ENCODE data around the gene KRTAP10-10.
"Not testable (repeated sequence)": the region's sequence is repeated elsewhere in the genome, so short reads cannot be mapped to it uniquely, and the experiment has no call there.

Gene KRTAP10-10

DNA sequence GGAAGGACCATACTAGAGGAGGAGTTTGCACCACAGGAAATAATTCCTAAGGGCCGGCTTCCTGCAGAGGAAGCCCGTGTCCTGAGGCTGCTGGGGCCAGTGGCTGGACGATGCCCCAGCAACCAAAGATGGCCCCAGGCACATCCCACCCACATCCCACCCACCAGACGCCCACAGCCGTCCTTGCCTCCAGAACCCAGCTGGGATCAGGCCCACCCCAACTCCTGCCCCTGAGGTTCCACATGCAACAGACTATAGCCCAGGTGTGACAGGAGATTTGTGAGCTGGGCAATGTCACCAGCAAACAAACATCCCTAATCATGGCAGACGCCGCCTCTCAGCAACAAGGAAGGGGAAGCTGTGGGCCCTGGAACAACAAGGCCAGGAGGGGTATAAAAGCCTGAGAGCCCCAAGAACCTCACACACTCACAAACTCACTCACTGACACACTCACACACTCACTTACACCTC, 10.4 kb upstream of the KRTAP10-10 start, which contains the start of gene KRTAP10-9:
KRTAP10-9 (plus strand) TSS at position 421 of the 471 bp plus-strand sequence. CDS start 79 bp downstream, outside the sequence.
- DNase-seq (ENCODE audit: low spot score): no peak

GRCh38 chr21:44627181-44627822, 9.9 kb upstream of the KRTAP10-10 start:
- not testable (repeated sequence) for DNase-seq (ENCODE audit: low spot score)

DNA sequence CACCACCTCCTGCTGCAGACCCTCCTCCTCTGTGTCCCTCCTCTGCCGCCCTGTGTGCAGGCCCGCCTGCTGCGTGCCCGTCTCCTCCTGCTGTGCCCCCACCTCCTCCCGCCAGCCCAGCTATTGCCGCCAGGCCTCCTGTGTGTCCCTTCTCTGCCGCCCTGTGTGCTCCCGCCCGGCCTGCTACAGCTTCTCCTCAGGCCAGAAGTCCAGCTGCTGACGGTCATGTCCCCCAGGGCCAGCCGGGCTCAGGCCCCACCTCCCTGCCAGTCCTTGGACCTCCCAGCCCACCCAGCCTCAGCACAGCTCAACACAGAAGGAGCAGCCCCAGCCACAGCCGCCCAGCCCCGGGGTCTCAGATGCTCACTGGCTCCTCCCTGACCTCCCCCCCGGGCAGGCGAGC, 9.3 kb upstream of the KRTAP10-10 start:
- not testable (repeated sequence) for DNase-seq (ENCODE audit: low spot score)

DNA sequence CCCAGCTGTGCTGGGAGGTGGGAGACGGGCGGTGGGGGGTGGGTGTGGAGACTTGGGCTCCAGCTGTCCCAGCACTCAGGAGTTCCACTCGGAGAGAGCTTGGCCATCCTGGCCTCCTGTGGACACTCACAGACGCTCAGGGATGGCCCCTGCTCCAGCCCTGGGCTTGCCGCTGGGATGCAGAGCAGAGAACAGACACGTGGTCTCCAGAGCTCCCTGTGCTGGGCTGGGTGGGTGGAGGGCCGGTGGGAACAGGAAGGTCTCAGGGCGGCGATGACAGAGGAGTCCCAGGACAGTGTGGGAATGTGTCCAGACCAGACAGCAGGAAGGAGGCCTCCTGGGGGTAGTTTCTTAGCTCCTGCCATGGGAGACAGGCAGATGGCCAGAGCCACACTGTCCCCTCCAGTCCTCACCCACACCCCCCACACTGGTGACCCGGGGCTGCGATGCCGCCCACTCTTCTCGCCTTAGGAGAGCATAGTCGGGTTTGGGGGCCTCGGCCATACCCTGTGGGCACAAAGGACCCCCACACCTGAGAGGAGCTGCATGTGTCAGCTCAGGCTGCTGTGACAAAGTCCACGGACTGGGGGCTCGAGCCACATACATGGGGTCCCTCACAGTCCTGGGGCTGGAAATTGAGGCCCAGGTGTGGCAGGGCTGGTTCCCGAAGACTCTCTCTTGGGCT, 8.3 kb upstream of the KRTAP10-10 start:
- no peak for DNase-seq (ENCODE audit: low spot score)

- DNase-seq (ENCODE audit: low spot score): no peak
Observed at GRCh38 chr21:44630440-44630839, 6.7 kb upstream of the KRTAP10-10 start.

GRCh38 chr21:44632067-44632466, 5.1 kb upstream of the KRTAP10-10 start:
- DNase-seq (ENCODE audit: low spot score): peak; percentile 16

GRCh38 chr21:44636209-44637017, 743 bp upstream of the KRTAP10-10 start:
- no peak for DNase-seq (ENCODE audit: low spot score)

DNA sequence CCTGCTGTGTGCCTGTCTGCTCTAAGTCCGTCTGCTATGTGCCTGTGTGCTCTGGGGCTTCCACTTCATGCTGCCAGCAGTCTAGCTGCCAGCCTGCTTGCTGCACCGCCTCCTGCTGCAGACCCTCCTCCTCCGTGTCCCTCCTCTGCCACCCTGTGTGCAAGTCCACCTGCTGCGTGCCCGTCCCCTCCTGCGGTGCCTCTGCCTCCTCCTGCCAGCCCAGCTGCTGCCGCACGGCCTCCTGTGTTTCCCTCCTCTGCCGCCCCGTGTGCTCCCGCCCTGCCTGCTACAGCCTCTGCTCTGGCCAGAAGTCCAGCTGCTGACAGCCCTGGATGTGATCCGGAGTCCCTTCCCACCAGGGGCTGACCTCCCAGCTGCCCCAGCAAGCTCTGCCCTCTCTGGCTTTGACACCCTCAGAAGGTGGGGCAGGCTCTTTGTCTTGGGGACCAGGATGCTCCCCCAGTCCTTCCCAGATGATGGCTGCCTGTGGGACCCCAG, 744 bp downstream of the KRTAP10-10 start:
- not testable (repeated sequence) for DNase-seq (ENCODE audit: low spot score)

DNA sequence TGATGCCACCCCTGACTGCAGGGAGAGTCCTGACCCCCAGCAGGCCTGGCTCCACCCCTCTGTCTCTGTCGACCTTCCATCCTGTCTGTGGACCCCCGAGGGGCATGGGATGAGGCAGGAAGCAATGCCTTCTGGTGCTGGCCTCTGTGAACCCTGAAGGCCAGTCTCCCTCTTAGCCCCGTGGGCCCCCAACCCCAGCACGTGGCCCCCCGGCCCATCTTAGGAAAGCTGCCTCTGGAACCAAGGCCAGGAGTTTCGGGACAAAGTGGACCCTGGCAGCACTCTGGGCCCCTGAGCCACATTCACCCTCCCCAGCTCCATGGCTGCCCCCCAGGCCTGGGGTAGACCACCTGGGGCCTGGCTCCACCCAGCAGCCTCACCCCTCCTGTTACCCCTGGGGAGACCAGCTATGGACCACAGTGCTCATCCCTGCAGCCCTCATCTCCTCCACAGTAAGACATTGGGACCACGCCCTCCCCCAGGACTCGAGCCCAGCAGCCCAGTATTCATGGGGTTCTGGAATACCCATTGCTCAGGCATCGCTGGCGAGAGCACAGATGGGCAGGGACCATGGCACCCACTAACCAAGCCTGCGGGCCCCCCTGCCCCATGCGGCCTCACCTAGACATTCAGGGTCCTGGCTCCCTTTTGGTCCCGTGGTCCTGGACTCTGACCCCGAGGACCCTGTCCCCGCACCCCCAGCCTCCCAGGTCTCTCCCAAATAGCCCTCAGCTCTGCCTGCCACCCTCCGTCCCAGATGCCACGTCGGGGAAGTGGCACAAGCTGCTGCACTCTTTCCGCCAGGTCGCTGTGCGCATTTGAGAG, 1.6 kb downstream of the KRTAP10-10 start:
- DNase-seq (ENCODE audit: low spot score): not testable (repeated sequence)

DNA sequence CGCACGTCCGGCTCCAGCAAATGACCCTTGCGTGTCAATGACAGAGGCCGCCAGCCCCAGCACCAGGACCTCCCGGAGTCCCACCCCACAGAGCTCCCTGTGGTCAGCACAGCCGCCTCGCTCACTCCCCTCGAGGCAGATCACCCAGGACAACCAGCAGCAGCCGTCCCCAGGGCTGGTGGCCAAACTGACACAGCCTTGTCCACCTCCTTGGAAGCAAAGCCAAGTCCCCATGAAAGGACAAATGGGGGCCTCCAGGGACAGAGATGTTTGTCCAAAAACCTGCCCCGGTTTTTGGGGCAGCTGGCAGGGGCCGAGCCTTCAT, 2.1 kb downstream of the KRTAP10-10 start:
- no peak for DNase-seq (ENCODE audit: low spot score)

DNA sequence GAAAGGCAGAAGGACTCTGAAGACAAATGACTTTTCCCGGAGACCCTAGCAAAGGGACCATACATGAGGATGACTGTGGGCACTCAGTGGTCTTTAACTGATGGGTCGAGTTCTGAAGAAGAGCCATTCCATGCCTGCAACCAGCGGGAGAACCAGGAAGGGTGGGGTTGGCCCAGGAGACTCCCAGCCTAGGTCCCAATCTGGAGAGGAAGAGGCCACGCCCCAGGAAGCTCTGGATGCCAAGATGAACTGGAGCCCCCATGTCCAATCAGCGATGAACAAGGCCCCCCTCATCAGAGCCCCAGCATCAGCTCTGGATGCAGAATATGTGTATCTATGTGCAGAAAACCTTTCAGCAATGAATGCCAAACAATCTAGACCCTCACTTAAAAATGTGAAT, 3.6 kb downstream of the KRTAP10-10 start:
- DNase-seq (ENCODE audit: low spot score): no peak

DNA sequence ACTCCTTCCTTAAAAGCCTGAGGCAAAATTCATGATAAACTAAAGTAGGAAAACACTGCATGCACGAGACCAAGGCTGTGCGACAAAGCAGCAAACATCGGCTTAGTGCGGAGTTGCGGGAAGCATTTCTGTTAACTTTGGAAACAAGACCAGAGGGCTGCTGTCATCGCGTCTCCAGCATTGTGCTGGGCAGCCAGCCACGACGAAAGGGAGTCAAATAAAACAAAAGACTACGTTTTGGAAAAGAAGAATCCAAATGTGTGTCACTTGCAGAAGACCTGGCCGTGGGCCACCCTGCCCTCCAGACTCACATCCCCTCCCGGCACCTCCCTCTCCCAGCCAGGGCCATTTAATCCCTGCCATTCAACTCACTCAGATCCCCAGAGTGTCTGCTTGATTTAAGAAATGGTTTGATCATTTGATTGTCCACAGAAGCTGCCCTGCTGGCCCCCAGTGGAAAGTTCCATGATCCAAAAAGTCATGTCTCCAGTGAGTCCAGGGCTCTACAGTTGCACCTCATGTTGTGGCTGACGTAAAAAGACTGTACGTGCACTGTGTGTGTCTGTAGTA, 6.7 kb downstream of the KRTAP10-10 start:
- DNase-seq (ENCODE audit: low spot score): no peak

DNA sequence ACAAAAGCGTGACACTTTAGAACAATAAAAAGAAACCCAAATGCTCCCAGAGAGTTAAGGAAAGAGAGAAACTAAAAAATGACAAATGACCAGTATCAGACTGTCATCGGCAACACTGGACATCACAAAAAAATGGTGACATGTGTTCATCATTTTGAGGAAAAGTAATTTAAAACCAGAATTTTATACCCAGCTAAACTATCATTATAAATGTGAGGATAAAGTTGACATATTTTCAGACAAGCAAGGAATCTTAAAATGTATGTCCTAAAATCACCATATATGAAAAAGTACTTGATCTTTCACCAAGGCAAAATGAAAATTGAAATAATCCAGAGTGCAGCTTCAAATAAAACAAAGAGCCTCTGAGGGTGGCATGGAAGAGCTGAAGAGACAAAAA, 7.7 kb downstream of the KRTAP10-10 start:
- DNase-seq (ENCODE audit: low spot score): no peak

DNA sequence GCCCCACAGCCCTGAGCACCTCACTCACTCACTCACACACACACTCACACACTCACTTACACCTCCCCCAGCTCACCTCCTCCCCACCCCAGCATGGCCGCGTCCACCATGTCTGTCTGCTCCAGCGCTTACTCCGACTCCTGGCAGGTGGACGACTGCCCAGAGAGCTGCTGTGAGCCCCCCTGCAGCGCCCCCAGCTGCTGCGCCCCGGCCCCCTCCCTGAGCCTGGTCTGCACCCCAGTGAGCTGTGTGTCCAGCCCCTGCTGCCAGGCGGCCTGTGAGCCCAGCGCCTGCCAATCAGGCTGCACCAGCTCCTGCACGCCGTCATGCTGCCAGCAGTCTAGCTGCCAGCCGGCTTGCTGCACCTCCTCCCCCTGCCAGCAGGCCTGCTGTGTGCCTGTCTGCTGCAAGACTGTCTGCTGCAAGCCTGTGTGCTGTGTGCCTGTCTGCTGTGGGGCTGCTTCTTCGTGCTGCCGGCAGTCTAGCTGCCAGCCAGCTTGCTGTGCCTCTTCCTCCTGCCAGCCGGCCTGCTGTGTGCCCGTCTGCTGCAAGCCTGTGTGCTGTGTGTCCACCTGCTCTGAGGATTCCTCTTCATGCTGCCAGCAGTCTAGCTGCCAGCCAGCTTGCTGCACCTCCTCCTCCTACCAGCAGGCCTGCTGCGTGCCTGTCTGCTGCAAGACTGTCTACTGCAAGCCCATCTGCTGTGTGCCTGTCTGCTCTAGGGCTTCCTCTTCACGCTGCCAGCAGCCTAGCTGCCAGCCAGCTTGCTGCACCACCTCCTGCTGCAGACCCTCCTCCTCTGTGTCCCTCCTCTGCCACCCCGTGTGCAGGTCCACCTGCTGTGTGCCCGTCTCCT, 9.4 kb downstream of the KRTAP10-10 start, which contains the start of gene KRTAP10-11:
KRTAP10-11 (plus strand) TSS at position 49 of the 856 bp plus-strand sequence; CDS start at position 94, 45 bp downstream.
- not testable (repeated sequence) for DNase-seq (ENCODE audit: low spot score)

GRCh38 chr21:44647222-44647552, 10.0 kb downstream of the KRTAP10-10 start:
- no peak for DNase-seq (ENCODE audit: low spot score)

GRCh38 chr21:44648557-44649311, 11.6 kb downstream of the KRTAP10-10 start:
- DNase-seq (ENCODE audit: low spot score): no peak

DNA sequence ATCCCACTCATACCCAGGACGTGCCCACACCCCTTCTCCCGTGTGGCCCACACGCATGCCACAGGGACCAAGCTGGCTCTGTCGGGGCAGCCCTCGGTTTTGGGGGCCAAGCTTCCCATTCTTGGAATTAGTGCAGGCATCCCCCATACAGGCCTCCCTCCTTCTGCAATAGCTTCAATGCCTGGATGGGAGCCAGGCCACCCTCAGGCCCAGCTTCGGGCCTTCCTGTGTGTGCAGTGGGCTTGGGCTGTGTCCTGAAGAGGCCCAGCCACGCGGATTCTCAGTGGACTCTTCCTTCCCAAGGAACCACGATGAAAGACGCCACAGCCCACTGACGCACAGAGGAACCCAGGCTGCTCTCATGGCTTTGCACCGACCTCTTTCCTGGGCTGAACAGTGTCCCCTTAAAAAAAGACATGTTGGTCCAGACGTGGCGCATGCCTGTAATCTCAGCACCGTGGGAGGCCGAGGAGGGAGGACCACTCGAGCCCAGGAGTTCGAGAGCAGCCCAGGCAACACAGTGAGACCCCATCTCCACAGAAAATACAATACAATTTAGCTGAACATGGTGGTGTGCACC, 12.5 kb downstream of the KRTAP10-10 start:
- DNase-seq (ENCODE audit: low spot score): no peak

DNA sequence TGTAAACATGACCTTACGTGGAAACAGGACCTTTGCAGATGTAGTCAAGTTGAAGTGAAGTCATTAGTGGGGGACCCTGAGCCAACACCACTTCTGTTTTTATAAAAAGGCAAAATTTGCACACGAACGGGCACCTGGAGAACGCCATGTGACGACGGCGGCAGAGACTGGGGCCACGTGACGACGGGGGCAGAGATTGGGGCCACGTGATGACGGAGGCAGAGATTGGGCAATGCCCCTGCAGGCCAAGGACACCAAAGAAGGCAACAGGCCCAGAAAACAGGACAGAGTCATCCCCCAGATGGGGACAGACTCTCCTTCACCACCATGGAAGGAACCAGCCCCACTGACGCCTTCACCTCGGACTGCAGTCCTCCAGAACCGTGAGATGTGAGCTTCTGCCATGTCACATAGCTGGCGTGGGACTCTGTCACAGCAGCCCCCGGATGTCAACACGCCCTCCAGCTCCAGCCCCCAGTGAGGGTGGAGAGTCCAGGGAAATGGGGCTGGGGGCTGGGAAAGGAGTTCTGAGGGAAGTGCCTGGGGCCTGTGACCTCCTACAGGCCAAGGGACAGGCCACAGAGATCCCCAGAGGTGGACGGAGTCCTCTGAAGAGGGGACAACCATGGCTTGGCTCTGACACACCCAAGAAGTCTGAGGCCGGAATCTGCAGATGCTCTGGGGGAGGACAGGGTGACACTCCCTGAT, 13.3 kb downstream of the KRTAP10-10 start:
- no peak for DNase-seq (ENCODE audit: low spot score)
